GM23338 (cell line): ENCODE measurements around the gene ABHD3. TPM values are rescaled to one million over a fixed set of nuclear protein-coding genes. Genes with fewer than 3 reads are reported as not detected.

ENCODE experiments used
- ATAC-seq: fragments of 200-7000 bp; cut with Tn5 transposase; 3 replicates; pipeline ENCODE4 v1.9.1; 2020
- DNase-seq: peaks from one replicate; pipeline ENCODE4 v3.0.0-alpha.2; 2015; ENCODE audit warnings: low spot score
- H2AFZ ChIP-seq: fragments of 200-600 bp; sonication (generic); 2 replicates; pipeline ENCODE4 v1.8.0; 2016; ENCODE audit warnings: antibody characterized with exemption, mild to moderate bottlenecking, moderate library complexity
- H3F3A ChIP-seq: fragments of 200-600 bp; sonication (generic); replicated peaks from 2 replicates; pipeline ENCODE4 v1.8.0; 2017; ENCODE audit warnings: antibody characterized with exemption, mixed run types, low read depth
- H3K27ac ChIP-seq: fragments of 200-600 bp; sonication (generic); 2 replicates; pipeline ENCODE4 v1.6.1; 2016; ENCODE audit warnings: low read depth
- H3K27me3 ChIP-seq: fragments of 200-600 bp; sonication (generic); 2 replicates; pipeline ENCODE4 v1.8.0; 2016; ENCODE audit warnings: mild to moderate bottlenecking, mixed run types, moderate library complexity; ENCODE audit not compliant: insufficient read depth
- H3K36me3 ChIP-seq: fragments of 200-600 bp; sonication (generic); 2 replicates; pipeline ENCODE4 v1.8.0; 2016; ENCODE audit warnings: mild to moderate bottlenecking; ENCODE audit not compliant: insufficient read depth
- H3K4me1 ChIP-seq: fragments of 200-600 bp; sonication (generic); 2 replicates; pipeline ENCODE4 v1.8.0; 2016; ENCODE audit warnings: mild to moderate bottlenecking, moderate library complexity; ENCODE audit not compliant: insufficient read depth
- H3K4me2 ChIP-seq: fragments of 200-600 bp; sonication (generic); 2 replicates; pipeline ENCODE4 v1.7.1; 2017; ENCODE audit warnings: mixed run types
- H3K4me3 ChIP-seq: fragments of 200-600 bp; sonication (generic); 2 replicates; pipeline ENCODE4 v1.6.1; 2016; ENCODE audit warnings: mixed run types
- H3K79me2 ChIP-seq: fragments of 200-600 bp; sonication (generic); replicated peaks from 2 replicates; pipeline ENCODE4 v1.8.0; 2017; ENCODE audit warnings: mild to moderate bottlenecking; ENCODE audit not compliant: insufficient read depth
- H3K9me2 ChIP-seq: fragments of 200-600 bp; sonication (generic); 2 replicates; pipeline ENCODE4 v1.8.0; 2017; ENCODE audit not compliant: insufficient read depth
- H4K20me1 ChIP-seq: fragments of 200-600 bp; sonication (generic); replicated peaks from 2 replicates; pipeline ENCODE4 v1.8.0; 2017; ENCODE audit warnings: mild to moderate bottlenecking; ENCODE audit not compliant: insufficient read depth
- H3K27ac Mint-ChIP-seq: 2 replicates; pipeline ENCODE4 v1.8.0; 2020; ENCODE audit warnings: inconsistent platforms, mild to moderate bottlenecking, moderate library complexity, mixed read lengths
- H3K27me3 Mint-ChIP-seq: 3 replicates; pipeline ENCODE4 v1.8.0; 2022; ENCODE audit warnings: low read depth, mild to moderate bottlenecking, moderate library complexity, mixed read lengths, inconsistent platforms; ENCODE audit not compliant: insufficient read depth, poor library complexity
- H3K36me3 Mint-ChIP-seq: 3 replicates; pipeline ENCODE4 v1.8.0; 2021; ENCODE audit warnings: low read depth, mild to moderate bottlenecking, inconsistent platforms, moderate library complexity, mixed read lengths
- H3K4me1 Mint-ChIP-seq: 3 replicates; pipeline ENCODE4 v1.8.0; 2020; ENCODE audit warnings: mild to moderate bottlenecking, inconsistent platforms, mixed read lengths
- H3K4me3 Mint-ChIP-seq: 3 replicates; pipeline ENCODE4 v1.8.0; 2021; ENCODE audit warnings: moderate library complexity, mild to moderate bottlenecking, inconsistent platforms, mixed read lengths
- H3K9me3 Mint-ChIP-seq: 3 replicates; pipeline ENCODE4 v1.8.0; 2020; ENCODE audit warnings: moderate library complexity, mild to moderate bottlenecking, inconsistent platforms, mixed read lengths
- CREB1 ChIP-seq: fragments of 250-450 bp; sonication (Bioruptor Pico); IDR thresholded peaks from 2 replicates; pipeline ENCODE4 v1.5.0; 2020; ENCODE audit warnings: low read depth, mild to moderate bottlenecking, moderate library complexity
- CTCF ChIP-seq, 2 experiments: fragments of 200-600 bp in 1 of 2; sonication (generic) in 1 of 2; conservative IDR thresholded peaks; 2 replicates each; pipeline versions ENCODE4 v1.5.1 to v1.6.1; 2016 to 2017; ENCODE audit warnings: antibody characterized with exemption in 2 of 2, low read depth in 2 of 2, mild to moderate bottlenecking in 2 of 2, moderate library complexity in 1 of 2
- ETS1 ChIP-seq: IDR thresholded peaks from 2 replicates; pipeline ENCODE4 v1.6.1; 2016; ENCODE audit warnings: antibody characterized with exemption
- EZH2 ChIP-seq: fragments of 200-600 bp; sonication (generic); IDR thresholded peaks from one replicate; pipeline ENCODE4 v1.8.0; 2017; ENCODE audit warnings: antibody characterized with exemption, mild to moderate bottlenecking, low read depth; ENCODE audit not compliant: unreplicated experiment
- EZH2phosphoT487 ChIP-seq: fragments of 200-600 bp; sonication (generic); IDR thresholded peaks from one replicate; pipeline ENCODE4 v1.8.1; 2018; ENCODE audit warnings: antibody characterized with exemption; ENCODE audit not compliant: unreplicated experiment
- JUNB ChIP-seq: IDR thresholded peaks from one replicate; pipeline ENCODE4 v1.6.1; 2016; ENCODE audit warnings: antibody characterized with exemption; ENCODE audit not compliant: unreplicated experiment
- NANOG ChIP-seq: IDR thresholded peaks from 2 replicates; pipeline ENCODE4 v1.6.1; 2016; ENCODE audit warnings: antibody characterized with exemption, borderline replicate concordance
- POLR2AphosphoS5 ChIP-seq: IDR thresholded peaks from 2 replicates; pipeline ENCODE4 v1.6.1; 2016; ENCODE audit warnings: antibody characterized with exemption, low read depth
- REST ChIP-seq: IDR thresholded peaks from one replicate; pipeline ENCODE4 v1.6.1; 2018; ENCODE audit warnings: antibody characterized with exemption; ENCODE audit not compliant: unreplicated experiment
- STAT1 ChIP-seq: IDR thresholded peaks from one replicate; pipeline ENCODE4 v1.6.1; 2016; ENCODE audit warnings: antibody characterized with exemption; ENCODE audit not compliant: unreplicated experiment
- ZNF114 ChIP-seq: fragments of 250-450 bp; sonication (Bioruptor Pico); IDR thresholded peaks from 2 replicates; pipeline ENCODE4 v1.5.0; 2020; ENCODE audit warnings: mild to moderate bottlenecking, moderate library complexity
- ZNF331 ChIP-seq: fragments of 250-450 bp; sonication (Bioruptor Pico); IDR thresholded peaks from 2 replicates; pipeline ENCODE4 v1.5.0; 2020; ENCODE audit warnings: low read depth, mild to moderate bottlenecking, moderate library complexity
- ZNF462 ChIP-seq: fragments of 250-450 bp; sonication (Bioruptor Pico); IDR thresholded peaks from 2 replicates; pipeline ENCODE4 v1.5.0; 2020; ENCODE audit warnings: mild to moderate bottlenecking, moderate library complexity
- polyA plus RNA-seq: library from polyadenylated mRNA; unstranded; fragments of >200 nt; fragmentation: Nextera tagmentation; extraction: Ambion mirVana; gene quantifications from 2 replicates; pipeline ENCODE4 v1.2.1, GENCODE V29; 2016
- total RNA-seq: library from RNA; depleted of rRNA; stranded (reverse); fragments of >200 nt; shearing (Covaris generic); gene quantifications from 2 replicates; pipeline ENCODE4 v1.2.3, GENCODE V29; 2014

The ABHD3 gene
- total and polyA plus RNA-seq, 2 experiments from 2014 or later, result 16.2 to 19.9 TPM

- peak overlapping the region; percentile 78 for H3K4me3 ChIP-seq
- Mint-ChIP-seq H3K27me3 (peaks cover 6% of the 10 kb centered on the region), H3K36me3 (no peaks in the 10 kb centered on the region; the same call in 1 of the 3 replicates), H3K4me3 (peak overlapping the region; percentile 91), H3K27ac (no peak overlapping the region; the same call in 1 of the 2 replicates), H3K9me3 (peaks cover 7% of the 10 kb centered on the region; the same call in 1 of the 3 replicates), H3K4me1 (peaks cover 38% of the 10 kb centered on the region)
- TF ChIP-seq EZH2phosphoT487, result no peak
- TF ChIP-seq POLR2AphosphoS5, result no peak
- TF ChIP-seq CTCF (conservative IDR thresholded peaks at IDR 0.05; ENCODE audit: low read depth in 2 of 2), result no peak
- no peak for TF ChIP-seq STAT1
- TF ChIP-seq ZNF462 (CRISPR knock-in tag), result no peak
- no peak for TF ChIP-seq REST
- no peak for TF ChIP-seq CREB1
- TF ChIP-seq EZH2, result no peak
- no peak for TF ChIP-seq ZNF331 (CRISPR knock-in tag)
- TF ChIP-seq ETS1, result no peak
- no peak for TF ChIP-seq NANOG
- TF ChIP-seq JUNB, result no peak
- no peak for TF ChIP-seq ZNF114 (CRISPR knock-in tag)
- H2AFZ ChIP-seq, result no peak overlapping the region
- ATAC-seq (peak; percentile 7), DNase-seq (peak; percentile 37)
- H3K4me1 ChIP-seq, result peaks cover 25% of the 10 kb centered on the region
- H3K27ac ChIP-seq, result no peak overlapping the region
- H3K4me2 ChIP-seq, result peak overlapping the region; percentile 79
- H4K20me1 ChIP-seq, result peaks cover 30% of the 10 kb centered on the region
- H3K27me3 ChIP-seq, result no peaks in the 10 kb centered on the region
- no peaks in the 10 kb centered on the region for H3K36me3 ChIP-seq
- H3F3A ChIP-seq, result no peaks in the 10 kb centered on the region
- no peaks in the 10 kb centered on the region for H3K9me2 ChIP-seq
- peaks cover 50% of the 10 kb centered on the region for H3K79me2 ChIP-seq
Observed at GRCh38 chr18:21741562-21742314, 37.2 kb upstream of the ABHD3 start.
